GM19467 (cell line): ENCODE measurements around the gene LRRC75B.
A peak's percentile ranks its signal among the peaks of the same experiment; 100 is the strongest.
"Not testable (repeated sequence)": the region's sequence is repeated elsewhere in the genome, so short reads cannot be mapped to it uniquely, and the experiment has no call there.

Source experiments
- ATAC-seq: cut with Tn5 transposase; IDR thresholded peaks from one replicate; pipeline ENCODE4 v1.9.1; 2021; ENCODE audit warnings: mild to moderate bottlenecking, moderate library complexity; ENCODE audit not compliant: unreplicated experiment

Gene LRRC75B, protein sequence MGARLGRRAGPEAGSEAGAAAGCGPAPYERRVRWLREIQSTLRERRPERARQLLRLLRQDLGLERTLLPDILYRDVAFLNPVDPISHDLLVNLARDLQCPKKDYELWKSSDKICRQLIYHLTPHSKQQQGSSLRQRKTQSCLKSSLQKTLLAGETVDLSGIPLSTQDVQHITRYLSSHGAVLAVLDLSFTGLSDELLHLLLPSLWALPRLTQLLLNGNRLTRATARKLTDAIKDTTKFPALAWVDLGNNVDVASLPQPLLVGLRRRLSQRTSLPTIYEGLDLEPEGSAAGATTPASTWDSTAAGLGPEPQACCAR

DNA sequence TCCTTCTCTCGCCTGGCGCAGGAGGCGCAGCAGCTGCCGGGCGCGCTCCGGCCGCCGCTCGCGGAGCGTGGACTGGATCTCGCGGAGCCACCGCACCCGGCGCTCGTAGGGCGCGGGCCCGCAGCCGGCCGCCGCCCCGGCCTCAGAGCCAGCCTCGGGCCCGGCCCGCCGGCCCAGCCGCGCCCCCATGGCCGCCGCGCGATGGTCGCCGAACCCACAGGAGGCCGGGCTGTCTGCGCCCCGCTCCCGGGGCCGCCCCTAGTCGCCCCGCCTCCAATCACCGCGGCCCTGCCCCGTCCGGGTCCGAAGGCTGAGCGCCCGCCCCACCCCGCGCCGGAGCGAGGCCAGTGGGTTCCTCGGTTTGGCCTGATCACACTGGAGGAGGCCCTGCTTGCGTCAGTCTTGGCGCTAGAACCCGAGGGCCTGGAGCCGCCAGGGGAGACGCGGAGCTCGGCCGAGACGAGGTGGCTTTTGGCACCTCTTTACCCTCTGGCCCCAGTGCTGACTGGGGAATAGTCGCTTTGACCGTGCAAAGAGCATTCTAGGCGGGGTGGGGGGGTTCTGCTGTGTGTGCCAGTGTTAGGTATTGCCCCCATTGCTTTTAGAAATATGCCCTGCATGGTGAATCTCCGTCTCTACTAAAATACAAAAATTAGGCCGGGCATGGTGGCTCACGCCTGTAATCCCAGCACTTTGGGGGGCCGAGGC lies at the start of gene LRRC75B:
Gene LRRC75B, minus strand, starts transcription at position 223 of the 708 bp plus-strand sequence. Its CDS starts 34 bp downstream, at position 189.
- ATAC-seq, result peak; percentile 84

DNA sequence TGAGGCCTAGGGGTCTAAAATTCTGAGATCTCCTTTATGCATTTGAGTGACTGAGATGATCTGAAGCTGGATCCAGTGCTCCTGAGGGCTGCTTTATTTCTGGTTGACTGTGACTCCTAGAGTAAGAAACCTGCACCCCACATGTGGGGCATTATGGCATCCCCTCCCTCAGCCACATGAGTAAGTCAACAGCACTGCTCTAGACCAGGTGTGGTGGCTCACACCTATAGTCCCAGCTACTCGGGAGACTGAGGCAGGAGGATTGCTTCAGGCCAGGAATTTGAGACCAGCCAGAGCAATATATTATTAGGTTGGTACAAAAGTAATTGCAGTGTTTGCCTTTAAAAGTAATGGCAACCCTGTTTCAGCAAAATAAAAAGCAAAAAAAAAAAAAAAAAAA lies 49.4 kb upstream of the LRRC75B start:
- not testable (repeated sequence) for ATAC-seq

DNA sequence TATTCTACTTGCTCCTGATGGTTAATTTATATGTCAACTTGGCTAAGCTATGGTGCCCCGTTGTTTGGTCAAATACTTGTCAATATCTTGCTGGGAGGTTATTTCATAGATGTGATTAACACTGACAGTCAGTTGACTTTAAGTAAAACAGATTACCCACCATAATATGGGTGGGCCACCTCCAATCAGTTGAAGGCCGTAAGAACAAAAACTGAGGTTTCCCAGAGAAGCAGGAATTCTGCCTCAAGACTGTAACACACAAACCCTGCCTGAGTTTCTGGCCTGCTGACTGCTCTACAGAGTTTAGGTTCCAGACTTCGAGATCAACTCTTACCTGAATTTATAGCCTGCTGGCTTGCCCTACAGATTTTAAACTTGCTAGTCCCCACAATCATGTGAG lies 43.6 kb upstream of the LRRC75B start:
- ATAC-seq, result not testable (repeated sequence)

DNA sequence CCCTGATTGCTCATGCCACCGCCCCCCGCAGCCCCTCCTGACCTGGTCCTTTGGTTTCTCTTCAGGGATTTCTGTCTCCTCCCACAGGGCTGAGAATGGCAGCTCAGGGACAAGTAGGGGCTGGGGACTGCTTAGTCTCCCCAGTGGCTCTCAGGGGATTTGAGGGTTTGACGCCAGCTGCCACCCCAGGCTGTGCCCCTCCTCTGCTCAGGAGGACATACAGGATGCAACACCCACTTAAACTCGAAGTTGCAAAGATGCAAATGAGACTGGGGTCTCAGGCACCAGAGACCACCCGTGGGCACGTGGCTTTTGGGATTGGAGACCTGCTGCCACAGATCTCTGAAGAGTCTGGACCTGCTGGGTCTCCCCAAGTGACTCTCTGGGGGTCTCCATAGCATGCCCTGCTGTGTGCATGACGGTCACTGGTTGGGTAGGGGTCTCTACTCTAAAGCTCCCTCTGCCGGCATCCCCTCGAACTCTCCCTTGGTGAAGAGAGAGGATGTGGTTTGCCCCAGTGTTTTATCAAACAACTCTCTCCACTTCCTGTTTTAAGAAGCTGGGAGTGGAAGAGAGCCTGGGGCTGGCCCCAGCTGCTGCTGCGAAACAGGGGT lies 42.0 kb upstream of the LRRC75B start:
- ATAC-seq, result not testable (repeated sequence)

DNA sequence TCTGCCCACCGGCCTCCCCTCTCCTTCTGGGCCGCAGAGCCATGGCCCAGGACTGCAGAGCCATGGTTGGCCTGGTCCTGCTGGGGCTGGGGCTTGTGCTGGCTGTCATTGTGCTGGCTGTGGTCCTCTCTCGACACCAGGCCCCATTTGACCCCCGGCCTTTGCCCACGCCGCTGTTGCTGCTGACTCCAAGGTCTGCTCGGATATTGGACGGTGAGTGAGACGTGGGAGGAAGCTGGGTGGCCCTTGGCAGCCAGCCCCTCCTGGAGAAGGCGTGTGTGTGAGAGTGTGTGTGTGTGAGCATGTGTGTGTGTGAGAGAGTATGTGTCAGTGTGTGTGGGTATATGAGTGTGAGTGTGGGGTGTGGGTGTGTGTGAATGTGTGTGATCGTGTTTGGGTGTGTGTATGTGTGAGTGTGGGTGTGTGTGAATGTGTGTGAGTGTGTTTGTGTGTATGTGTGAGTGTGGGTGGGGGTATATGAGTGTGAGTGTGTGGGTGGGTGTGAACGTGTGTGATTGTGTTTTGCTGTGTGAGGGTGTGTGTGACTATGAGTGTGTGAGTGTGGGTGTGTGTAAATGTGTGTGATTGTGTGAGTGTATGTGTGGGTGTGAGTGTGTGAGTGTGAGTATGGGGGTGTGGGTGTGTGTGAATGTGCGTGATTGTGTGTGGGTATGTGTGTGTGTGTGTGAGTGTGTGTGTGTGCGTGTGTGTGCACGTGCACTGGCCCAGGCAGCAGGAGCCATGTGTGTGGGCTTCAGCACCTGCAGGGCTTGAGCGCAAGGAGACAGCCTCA lies 40.6 kb upstream of the LRRC75B start:
- ATAC-seq, result not testable (repeated sequence)

DNA sequence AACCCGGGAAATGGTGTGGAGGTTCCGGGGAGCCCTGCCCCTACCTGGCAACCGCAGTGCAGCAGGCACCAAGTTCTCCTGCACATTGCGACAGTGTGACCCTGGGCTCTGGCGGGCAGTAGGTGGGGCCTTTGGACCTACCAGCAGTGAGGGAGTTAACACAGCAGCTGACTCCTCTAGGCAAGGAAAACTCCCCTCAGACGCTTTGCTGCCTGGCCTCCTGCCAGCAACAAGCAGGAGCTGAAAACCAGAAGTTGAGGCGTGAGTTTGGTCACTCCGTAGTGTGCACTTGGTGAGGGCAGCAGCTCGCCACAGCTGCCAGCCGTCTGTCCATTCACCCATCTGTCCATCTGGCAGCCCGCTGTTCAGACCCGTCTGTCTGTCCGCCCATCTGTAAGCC lies 39.8 kb upstream of the LRRC75B start:
- ATAC-seq, result not testable (repeated sequence)

DNA sequence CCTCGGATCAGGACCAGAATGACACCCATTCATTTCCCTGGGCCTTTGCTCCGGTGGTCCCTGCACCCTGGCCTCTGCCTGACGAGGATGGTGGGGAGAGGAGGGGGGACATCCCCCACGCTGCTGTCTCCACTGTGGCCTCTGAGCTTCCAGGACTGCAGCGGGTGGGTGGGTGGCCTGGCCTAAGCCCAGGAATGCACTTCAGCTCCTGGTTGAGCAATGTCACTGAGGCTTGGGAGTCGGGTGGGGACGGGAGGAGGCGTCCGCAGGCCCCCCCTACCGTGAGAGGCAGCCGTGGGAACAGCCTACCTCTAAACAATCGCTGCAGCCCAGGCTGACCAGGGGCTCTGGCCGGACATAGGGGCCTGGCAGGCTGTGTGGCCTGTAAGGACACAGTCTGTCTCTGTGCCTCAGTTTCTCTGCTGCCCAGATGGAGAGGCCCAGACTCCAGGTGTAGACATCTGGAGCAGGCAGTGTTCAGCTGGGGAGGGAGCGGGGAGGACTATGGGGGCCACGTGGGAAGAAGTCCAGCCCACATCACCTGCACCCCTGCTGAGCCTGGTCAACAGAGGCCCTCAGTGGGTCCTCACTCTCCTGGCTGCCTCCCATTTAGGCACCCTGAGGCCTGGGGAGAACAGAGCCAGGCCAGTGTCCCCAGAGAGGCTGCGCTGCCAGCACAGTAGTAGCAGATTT lies 38.7 kb upstream of the LRRC75B start:
- ATAC-seq, result not testable (repeated sequence)

DNA sequence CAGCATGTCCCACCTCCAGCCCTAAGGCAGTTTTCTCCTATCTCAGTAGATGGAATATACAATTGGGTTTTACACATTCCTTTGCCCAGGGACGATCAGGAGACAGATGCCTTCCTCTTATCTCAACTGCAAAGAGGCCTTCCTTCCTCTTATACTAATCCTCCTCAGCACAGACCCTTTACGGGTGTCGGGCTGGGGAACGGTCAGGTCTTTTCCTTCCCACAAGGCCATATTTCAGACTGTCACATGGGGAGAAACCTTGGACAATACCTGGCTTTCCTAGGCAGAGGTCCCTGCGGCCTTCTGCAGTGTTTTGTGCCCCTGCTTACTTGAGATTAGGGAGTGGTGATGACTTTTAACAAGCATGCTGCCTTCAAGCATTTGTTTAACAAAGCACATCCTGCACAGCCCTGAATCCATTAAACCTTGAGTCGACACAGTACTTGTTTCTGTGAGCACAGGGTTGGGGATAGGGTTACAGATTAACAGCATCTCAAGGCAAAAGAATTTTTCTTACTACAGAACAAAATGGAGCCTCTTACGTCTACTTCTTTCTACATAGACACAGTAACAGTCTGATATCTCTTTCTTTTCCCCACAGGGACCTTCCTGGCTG lies 38.0 kb upstream of the LRRC75B start:
- ATAC-seq, result not testable (repeated sequence)

DNA sequence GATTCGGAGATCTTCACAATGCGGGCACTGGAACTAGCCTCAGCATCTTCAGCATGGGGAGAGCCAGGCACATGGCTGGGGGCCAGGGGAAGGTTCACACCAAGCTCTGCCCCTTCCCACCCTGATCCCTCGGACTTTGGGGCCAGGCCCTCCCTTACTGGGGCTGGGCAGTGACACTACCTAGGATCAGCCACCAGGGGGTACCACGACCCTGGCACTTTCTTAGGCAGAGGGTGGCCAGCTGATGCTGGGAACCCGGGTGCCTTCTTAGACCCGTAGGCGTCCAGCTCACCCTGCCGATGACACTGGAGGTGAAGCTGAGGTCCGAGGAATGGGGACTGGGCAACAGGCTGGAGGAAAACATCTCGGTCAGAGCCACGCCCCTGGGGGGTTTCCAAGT lies 36.2 kb upstream of the LRRC75B start:
- not testable (repeated sequence) for ATAC-seq

DNA sequence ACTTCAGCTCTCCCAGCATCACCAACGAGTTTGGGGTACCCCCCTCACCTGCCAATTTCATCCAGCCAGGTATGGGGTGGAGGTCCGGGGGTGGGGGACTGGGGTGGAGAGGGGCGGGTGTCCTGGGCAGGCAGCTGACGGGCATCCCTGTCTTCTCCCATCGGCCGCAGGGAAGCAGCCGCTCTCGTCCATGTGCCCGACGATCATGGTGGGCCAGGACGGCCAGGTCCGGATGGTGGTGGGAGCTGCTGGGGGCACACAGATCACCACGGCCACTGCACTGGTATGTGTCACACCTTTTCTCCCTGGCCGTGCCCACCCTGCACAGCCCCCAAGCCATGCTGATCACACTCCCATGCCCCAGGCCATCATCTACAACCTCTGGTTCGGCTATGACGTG lies 35.0 kb upstream of the LRRC75B start:
- not testable (repeated sequence) for ATAC-seq

DNA sequence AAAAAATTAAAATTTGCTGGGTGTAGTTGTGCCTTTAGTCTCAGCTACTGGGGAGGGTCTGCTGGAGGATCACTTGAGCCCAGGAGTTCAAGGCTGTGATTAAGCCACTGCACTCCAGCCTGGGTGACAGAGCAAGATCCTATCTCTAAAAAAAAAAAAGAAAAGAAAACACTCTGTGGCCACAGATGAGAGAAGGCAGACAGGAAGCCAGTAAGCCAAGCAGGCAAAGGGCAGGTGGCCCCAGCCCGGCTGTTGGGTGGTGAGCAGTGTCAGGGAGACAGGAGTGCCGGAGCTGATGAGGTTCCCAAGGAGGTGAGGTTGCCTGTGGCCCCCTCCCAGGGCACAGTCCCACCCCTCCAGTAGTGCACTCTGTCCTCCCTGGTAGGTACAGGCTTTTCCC lies 29.7 kb upstream of the LRRC75B start:
- ATAC-seq, result not testable (repeated sequence)

DNA sequence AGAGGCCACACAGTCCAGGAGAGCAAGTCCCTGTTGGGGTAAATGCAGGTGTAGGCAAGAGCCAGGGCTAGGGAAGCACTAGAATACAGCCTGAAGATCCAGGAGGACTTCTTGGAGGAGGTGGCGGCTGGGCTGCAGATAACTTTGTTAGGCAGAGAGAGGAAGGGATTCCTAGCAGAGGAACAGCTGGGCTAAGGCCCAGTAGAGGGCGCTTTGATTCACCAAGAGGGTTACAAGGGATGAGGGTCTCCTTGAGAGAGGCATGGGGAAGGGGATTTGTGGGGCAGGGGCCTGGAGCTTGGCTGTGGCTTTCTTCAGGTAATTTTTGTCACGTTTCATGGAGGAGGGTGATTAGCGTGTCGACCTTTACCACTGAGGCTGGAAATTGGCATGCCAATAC lies 28.4 kb upstream of the LRRC75B start:
- not testable (repeated sequence) for ATAC-seq

DNA sequence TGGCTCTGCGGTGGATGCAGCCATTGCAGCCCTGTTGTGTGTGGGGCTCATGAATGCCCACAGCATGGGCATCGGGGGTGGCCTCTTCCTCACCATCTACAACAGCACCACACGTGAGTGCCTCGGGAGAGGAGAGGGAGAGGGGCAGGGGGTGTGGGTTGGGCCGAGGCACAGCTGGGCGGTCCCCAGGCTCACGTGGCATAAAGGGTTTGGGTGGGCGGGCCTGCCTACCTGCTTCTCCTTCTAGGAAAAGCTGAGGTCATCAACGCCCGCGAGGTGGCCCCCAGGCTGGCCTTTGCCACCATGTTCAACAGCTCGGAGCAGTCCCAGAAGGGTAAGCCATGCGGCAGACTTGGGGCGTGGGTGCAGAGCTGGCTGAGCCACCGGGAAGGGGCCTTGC lies 21.9 kb upstream of the LRRC75B start:
- ATAC-seq, result not testable (repeated sequence)

DNA sequence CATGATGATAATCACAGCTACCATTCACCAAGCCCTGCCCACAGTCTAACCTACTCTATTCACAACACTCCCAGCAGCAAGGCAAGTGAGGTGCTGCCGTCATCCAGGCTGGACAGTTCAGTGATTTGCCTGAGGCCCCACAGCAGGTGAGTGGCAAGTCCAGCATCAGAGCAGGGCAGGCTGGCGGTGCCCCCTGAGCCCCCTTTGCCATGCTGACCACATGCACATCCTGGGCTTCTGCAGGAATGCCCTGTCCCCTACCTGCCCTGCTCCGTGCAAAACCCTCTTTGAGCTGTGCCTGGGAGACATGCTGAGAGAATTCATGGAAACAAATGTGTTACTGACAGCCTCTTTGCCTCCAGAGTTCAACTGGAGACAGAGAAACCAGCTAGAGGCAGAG lies 17.0 kb upstream of the LRRC75B start:
- ATAC-seq, result not testable (repeated sequence)

DNA sequence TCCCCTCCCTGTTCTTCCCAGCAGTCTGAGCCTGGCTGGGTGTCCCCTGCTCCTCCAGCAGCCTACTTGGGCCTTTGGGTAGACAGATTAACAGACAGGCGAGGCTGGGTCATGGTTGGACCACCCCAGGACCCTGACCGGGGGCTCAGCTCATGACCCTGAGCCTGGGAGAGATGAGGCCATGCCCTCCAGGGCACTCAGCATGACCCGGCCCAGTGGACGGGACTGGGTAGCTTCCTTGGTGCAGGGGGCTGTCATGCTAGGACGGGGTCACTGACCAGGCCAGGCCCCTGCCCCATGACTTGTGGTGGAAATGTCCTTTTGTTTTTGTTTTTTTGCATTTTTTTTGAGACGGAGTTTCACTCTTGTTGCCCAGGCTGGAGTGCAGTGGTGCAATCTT lies 15.5 kb upstream of the LRRC75B start:
- not testable (repeated sequence) for ATAC-seq

DNA sequence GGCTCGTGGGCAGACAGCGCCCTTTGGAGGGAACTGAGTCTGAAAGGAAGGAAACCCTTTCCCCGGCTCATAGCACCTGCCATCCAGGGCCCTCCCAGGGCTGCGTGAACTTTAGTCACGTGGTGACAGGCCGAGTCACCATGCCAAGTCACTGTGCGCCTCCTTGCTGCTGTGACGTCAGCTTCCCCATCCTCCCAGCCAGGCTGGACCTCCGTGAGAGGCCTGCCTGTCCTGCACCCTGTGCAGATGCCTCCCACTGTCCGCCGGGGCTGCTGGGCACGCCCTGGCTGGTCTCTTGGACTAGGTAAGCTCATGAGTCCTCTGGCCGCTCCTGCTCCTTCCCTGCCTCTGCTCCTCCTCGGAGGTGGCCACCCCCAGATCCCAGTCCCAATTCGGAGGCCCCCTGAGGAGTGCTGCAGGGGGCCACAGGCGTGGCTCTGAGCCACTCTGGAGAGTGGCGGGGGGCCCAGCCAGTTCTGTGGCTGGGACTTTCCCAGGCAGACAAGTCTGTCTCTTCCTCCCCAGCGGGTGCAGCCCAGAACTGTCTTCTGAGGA lies 14.6 kb upstream of the LRRC75B start:
- ATAC-seq, result not testable (repeated sequence)

DNA sequence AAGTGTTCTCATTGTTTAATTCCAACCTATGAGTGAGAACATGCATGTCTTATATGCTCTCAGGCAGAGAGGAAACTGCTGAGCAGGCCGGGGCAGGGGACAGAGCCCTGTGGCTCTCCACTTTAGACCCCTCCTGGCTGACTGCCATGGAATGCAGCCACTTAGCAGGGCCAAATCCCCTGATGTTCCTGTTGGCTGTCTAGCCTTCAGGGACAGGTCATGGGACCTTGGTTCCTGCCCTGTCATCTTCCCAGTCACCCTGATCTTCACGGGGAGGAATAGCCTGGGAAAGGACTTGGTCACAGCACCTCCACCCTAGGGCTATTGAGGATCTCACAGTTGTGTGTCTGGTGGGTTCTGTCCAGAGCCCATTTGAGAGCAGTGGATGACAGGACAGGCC lies 13.5 kb upstream of the LRRC75B start:
- not testable (repeated sequence) for ATAC-seq

DNA sequence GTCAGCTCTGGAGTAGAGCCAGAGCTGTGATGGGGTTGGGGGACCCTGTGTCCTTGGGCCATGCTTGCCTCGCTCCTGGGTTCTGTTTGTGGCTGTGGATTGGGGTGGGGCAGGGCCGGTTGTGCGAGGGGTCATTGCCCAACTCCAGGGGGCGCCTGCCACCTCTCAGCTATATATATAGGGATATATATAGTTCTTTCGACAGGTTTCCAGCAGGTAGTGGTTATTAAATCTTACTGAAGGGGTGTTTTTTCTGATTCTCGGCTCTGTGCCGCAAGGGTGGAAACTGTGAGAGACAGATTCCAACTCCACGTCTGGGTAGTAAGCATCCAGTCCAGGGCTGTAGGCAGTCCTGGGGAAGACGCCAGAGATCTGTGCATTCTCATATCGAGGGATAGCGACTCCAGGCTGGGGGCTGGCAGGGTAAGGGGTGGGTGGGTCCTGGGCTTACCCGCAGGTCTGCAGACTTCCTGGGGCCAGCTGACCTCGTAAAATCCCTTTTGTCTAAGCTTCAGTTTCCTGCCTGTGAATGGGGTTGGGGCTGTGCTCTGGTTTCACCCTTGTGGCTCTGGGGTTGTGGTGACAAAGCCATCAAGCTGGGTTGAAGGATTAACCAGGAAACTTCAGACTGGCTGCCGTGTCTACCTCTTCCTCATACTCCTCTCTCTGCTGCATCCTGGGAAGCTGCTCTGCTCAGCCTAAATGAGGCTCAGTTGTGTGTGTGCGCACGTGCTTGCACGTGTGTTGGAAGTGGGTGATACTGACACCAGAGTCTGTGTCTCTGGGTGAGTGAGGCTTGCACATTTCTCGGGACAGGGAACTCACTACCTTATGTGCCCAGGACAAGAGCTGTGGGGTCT lies 11.1 kb upstream of the LRRC75B start:
- ATAC-seq, result not testable (repeated sequence)
